IPS-11a (cell line): ENCODE results near the gene CFI.
"Not testable (repeated sequence)": the region's sequence is repeated elsewhere in the genome, so short reads cannot be mapped to it uniquely, and the experiment has no call there.

Experiments used
- H3K4me3 ChIP-seq: one replicate; pipeline ENCODE4 v1.5.1; 2013; ENCODE audit warnings: low read depth, low read length, control low read depth

The CFI gene

GRCh38 chr4:109801099-109801789 lies 555 bp downstream of the CFI start:
- H3K4me3 ChIP-seq = no peak overlapping the region

- no peak overlapping the region for H3K4me3 ChIP-seq
Observed at GRCh38 chr4:109798866-109799265, 2.9 kb downstream of the CFI start.

GRCh38 chr4:109795059-109795458 lies 6.7 kb downstream of the CFI start:
- H3K4me3 ChIP-seq = no peak overlapping the region

GRCh38 chr4:109787807-109788206 lies 14.0 kb downstream of the CFI start:
- H3K4me3 ChIP-seq = no peak overlapping the region

- H3K4me3 ChIP-seq = no peak overlapping the region
Observed at GRCh38 chr4:109786846-109787245, 15.0 kb downstream of the CFI start.

- H3K4me3 ChIP-seq = not testable (repeated sequence)
Observed at GRCh38 chr4:109782092-109782491, 19.7 kb downstream of the CFI start.

- no peak overlapping the region for H3K4me3 ChIP-seq
Observed at GRCh38 chr4:109764789-109765402, 36.9 kb downstream of the CFI start.

GRCh38 chr4:109764376-109764775 lies 37.4 kb downstream of the CFI start:
- H3K4me3 ChIP-seq = no peak overlapping the region

GRCh38 chr4:109760682-109761081 lies 41.1 kb downstream of the CFI start:
- no peak overlapping the region for H3K4me3 ChIP-seq

- no peak overlapping the region for H3K4me3 ChIP-seq
Observed at GRCh38 chr4:109755656-109756055, 46.1 kb downstream of the CFI start.

- H3K4me3 ChIP-seq = no peak overlapping the region
Observed at GRCh38 chr4:109754093-109754857, 47.5 kb downstream of the CFI start.

- no peak overlapping the region for H3K4me3 ChIP-seq
Observed at GRCh38 chr4:109752525-109752924, 49.3 kb downstream of the CFI start.

GRCh38 chr4:109751852-109752251 lies 49.9 kb downstream of the CFI start:
- H3K4me3 ChIP-seq = no peak overlapping the region

- H3K4me3 ChIP-seq = no peak overlapping the region
Observed at GRCh38 chr4:109750652-109751244, 51.1 kb downstream of the CFI start.

- no peak overlapping the region for H3K4me3 ChIP-seq
Observed at GRCh38 chr4:109749388-109750082, 52.3 kb downstream of the CFI start.

- no peak overlapping the region for H3K4me3 ChIP-seq
Observed at GRCh38 chr4:109748114-109748513, 53.7 kb downstream of the CFI start.

GRCh38 chr4:109746728-109747127 lies 55.1 kb downstream of the CFI start:
- no peak overlapping the region for H3K4me3 ChIP-seq

- no peak overlapping the region for H3K4me3 ChIP-seq
Observed at GRCh38 chr4:109745830-109746229, 56.0 kb downstream of the CFI start.

GRCh38 chr4:109739547-109739946 lies 62.3 kb downstream of the CFI start:
- H3K4me3 ChIP-seq = no peak overlapping the region

GRCh38 chr4:109738104-109738872 lies 63.5 kb downstream of the CFI start:
- no peak overlapping the region for H3K4me3 ChIP-seq
